GM23338 (cell line): Measurements from ENCODE around the gene DDX56.

Experiments
- EZH2 ChIP-seq: fragments of 200-600 bp; sonication (generic); IDR thresholded peaks from one replicate; pipeline ENCODE4 v1.8.0; 2017; ENCODE audit warnings: antibody characterized with exemption, mild to moderate bottlenecking, low read depth; ENCODE audit not compliant: unreplicated experiment
- EZH2phosphoT487 ChIP-seq: fragments of 200-600 bp; sonication (generic); IDR thresholded peaks from one replicate; pipeline ENCODE4 v1.8.1; 2018; ENCODE audit warnings: antibody characterized with exemption; ENCODE audit not compliant: unreplicated experiment
- TF ChIP-seq, protein P1 (sequence below), 2 experiments: fragments of 200-600 bp in 1 of 2; sonication (generic) in 1 of 2; conservative IDR thresholded peaks; 2 replicates each; pipeline versions ENCODE4 v1.5.1 to v1.6.1; 2016 to 2017; ENCODE audit warnings: antibody characterized with exemption in 2 of 2, low read depth in 2 of 2, mild to moderate bottlenecking in 2 of 2, moderate library complexity in 1 of 2
- TF ChIP-seq, protein P2 (sequence below): IDR thresholded peaks from one replicate; pipeline ENCODE4 v1.6.1; 2018; ENCODE audit warnings: antibody characterized with exemption; ENCODE audit not compliant: unreplicated experiment

DNA sequence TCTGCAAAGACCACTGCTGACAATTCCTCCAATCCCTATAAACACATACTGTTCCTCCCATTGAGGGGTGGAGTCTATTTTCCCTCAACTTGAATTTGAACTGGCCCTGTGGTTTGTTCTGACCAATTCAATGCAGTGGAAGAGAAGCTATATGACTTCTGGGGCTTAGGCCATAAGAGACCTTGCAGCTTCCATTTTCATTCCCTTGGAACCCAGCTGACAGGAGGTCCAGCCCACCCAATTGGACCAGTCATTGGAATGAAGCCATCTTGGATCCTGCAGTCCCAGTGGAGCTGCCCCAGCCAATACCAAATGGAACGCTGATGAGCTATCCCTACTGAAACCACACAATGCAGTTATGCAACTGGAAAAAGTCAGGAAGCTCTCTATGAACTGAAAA is 17.2 kb upstream of the DDX56 start:
- TF ChIP-seq, protein P1, sequence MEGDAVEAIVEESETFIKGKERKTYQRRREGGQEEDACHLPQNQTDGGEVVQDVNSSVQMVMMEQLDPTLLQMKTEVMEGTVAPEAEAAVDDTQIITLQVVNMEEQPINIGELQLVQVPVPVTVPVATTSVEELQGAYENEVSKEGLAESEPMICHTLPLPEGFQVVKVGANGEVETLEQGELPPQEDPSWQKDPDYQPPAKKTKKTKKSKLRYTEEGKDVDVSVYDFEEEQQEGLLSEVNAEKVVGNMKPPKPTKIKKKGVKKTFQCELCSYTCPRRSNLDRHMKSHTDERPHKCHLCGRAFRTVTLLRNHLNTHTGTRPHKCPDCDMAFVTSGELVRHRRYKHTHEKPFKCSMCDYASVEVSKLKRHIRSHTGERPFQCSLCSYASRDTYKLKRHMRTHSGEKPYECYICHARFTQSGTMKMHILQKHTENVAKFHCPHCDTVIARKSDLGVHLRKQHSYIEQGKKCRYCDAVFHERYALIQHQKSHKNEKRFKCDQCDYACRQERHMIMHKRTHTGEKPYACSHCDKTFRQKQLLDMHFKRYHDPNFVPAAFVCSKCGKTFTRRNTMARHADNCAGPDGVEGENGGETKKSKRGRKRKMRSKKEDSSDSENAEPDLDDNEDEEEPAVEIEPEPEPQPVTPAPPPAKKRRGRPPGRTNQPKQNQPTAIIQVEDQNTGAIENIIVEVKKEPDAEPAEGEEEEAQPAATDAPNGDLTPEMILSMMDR (conservative IDR thresholded peaks at IDR 0.05; ENCODE audit: low read depth in 2 of 2), result no peak
- TF ChIP-seq EZH2 (no peak), EZH2phosphoT487 (no peak)
- TF ChIP-seq, protein P2, sequence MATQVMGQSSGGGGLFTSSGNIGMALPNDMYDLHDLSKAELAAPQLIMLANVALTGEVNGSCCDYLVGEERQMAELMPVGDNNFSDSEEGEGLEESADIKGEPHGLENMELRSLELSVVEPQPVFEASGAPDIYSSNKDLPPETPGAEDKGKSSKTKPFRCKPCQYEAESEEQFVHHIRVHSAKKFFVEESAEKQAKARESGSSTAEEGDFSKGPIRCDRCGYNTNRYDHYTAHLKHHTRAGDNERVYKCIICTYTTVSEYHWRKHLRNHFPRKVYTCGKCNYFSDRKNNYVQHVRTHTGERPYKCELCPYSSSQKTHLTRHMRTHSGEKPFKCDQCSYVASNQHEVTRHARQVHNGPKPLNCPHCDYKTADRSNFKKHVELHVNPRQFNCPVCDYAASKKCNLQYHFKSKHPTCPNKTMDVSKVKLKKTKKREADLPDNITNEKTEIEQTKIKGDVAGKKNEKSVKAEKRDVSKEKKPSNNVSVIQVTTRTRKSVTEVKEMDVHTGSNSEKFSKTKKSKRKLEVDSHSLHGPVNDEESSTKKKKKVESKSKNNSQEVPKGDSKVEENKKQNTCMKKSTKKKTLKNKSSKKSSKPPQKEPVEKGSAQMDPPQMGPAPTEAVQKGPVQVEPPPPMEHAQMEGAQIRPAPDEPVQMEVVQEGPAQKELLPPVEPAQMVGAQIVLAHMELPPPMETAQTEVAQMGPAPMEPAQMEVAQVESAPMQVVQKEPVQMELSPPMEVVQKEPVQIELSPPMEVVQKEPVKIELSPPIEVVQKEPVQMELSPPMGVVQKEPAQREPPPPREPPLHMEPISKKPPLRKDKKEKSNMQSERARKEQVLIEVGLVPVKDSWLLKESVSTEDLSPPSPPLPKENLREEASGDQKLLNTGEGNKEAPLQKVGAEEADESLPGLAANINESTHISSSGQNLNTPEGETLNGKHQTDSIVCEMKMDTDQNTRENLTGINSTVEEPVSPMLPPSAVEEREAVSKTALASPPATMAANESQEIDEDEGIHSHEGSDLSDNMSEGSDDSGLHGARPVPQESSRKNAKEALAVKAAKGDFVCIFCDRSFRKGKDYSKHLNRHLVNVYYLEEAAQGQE, result no peak
